ENCODE results near the gene FILIP1.

- TF ChIP-seq SIN3A (IDR thresholded peaks at IDR 0.05; ENCODE audit: borderline replicate concordance, insufficient read depth, low read length) (no peak), POLR2AphosphoS5 (IDR thresholded peaks at IDR 0.05; ENCODE audit: low read depth, low read length) (no peak), TAF1 (IDR thresholded peaks at IDR 0.05; ENCODE audit: borderline replicate concordance, insufficient read depth, low read length) (no peak)
- TF ChIP-seq, protein P1, sequence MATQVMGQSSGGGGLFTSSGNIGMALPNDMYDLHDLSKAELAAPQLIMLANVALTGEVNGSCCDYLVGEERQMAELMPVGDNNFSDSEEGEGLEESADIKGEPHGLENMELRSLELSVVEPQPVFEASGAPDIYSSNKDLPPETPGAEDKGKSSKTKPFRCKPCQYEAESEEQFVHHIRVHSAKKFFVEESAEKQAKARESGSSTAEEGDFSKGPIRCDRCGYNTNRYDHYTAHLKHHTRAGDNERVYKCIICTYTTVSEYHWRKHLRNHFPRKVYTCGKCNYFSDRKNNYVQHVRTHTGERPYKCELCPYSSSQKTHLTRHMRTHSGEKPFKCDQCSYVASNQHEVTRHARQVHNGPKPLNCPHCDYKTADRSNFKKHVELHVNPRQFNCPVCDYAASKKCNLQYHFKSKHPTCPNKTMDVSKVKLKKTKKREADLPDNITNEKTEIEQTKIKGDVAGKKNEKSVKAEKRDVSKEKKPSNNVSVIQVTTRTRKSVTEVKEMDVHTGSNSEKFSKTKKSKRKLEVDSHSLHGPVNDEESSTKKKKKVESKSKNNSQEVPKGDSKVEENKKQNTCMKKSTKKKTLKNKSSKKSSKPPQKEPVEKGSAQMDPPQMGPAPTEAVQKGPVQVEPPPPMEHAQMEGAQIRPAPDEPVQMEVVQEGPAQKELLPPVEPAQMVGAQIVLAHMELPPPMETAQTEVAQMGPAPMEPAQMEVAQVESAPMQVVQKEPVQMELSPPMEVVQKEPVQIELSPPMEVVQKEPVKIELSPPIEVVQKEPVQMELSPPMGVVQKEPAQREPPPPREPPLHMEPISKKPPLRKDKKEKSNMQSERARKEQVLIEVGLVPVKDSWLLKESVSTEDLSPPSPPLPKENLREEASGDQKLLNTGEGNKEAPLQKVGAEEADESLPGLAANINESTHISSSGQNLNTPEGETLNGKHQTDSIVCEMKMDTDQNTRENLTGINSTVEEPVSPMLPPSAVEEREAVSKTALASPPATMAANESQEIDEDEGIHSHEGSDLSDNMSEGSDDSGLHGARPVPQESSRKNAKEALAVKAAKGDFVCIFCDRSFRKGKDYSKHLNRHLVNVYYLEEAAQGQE (IDR thresholded peaks at IDR 0.05; ENCODE audit: insufficient read depth in 1 of 2, low read depth in 2 of 2, low read length in 2 of 2) = no peak
Observed at GRCh38 chr6:75244063-75244584, 249.5 kb downstream of the FILIP1 start.

All from PFSK-1 (cell line).